ENCODE measurements around the gene MRPL9. TPM values are rescaled to one million over a fixed set of nuclear protein-coding genes. Genes with fewer than 3 reads are reported as not detected.
"Not testable (repeated sequence)": the region's sequence is repeated elsewhere in the genome, so short reads cannot be mapped to it uniquely, and the experiment has no call there.

MRPL9 gene
- total RNA-seq, 2 donors from 2014 or later, result 46.3 to 49.1 TPM

- intact Hi-C loops (cut with DNase I), result no loop called here
These were observed 27.0 kb upstream of the MRPL9 start, which contains the start of gene TDRKH for GRCh38 chr1:151790071-151790939. TDRKH (minus strand) TSS chr1:151790500; CDS start chr1:151783022, 7,478 bp downstream.

GRCh38 chr1:151787689-151788088, 24.4 kb upstream of the MRPL9 start:
- DNase-seq (ENCODE audit: low spot score), result no peak
- intact Hi-C loops (cut with DNase I), result no loop called here

More at GRCh38 chr1:151790071-151790939, 27.0 kb upstream of the MRPL9 start, which contains the start of gene TDRKH:
- peak; percentile 99 for DNase-seq (ENCODE audit: low spot score)

- DNase-seq (ENCODE audit: low spot score), result no peak
- intact Hi-C loops (cut with DNase I), result no loop called here
These were observed 20.5 kb upstream of the MRPL9 start for GRCh38 chr1:151783796-151784195.

- intact Hi-C loops (cut with DNase I), result no loop called here
- DNase-seq (ENCODE audit: low spot score), result no peak
These were observed 19.4 kb upstream of the MRPL9 start for GRCh38 chr1:151782741-151783140.

- intact Hi-C loops (cut with DNase I); DNase-seq (ENCODE audit: low spot score): not testable (repeated sequence)
These were observed 18.7 kb upstream of the MRPL9 start for GRCh38 chr1:151782026-151782425.

GRCh38 chr1:151780736-151781135, 17.4 kb upstream of the MRPL9 start:
- DNase-seq (ENCODE audit: low spot score), result not testable (repeated sequence)

GRCh38 chr1:151779852-151780251, 16.6 kb upstream of the MRPL9 start:
- DNase-seq (ENCODE audit: low spot score), result no peak
- intact Hi-C loops (cut with DNase I), result loop anchor here in 1 of 2 donors (1.0 kb wide), 1 partner anchor 9 kb away; no protein-coding TSS in a partner anchor

More at GRCh38 chr1:151780736-151781135, 17.4 kb upstream of the MRPL9 start:
- intact Hi-C loops (cut with DNase I), result loop anchor here in 1 of 2 donors (1.0 kb wide), 1 partner anchor 9 kb away; no protein-coding TSS in a partner anchor

- no peak for DNase-seq (ENCODE audit: low spot score)
- intact Hi-C loops (cut with DNase I), result no loop called here
These were observed 14.0 kb upstream of the MRPL9 start for GRCh38 chr1:151777317-151777716.

GRCh38 chr1:151776665-151777062, 13.4 kb upstream of the MRPL9 start:
- intact Hi-C loops (cut with DNase I), result no loop called here
- DNase-seq (ENCODE audit: low spot score), result no peak

GRCh38 chr1:151775894-151776664, 12.8 kb upstream of the MRPL9 start:
- intact Hi-C loops (cut with DNase I), result no loop called here
- DNase-seq (ENCODE audit: low spot score), result no peak

- intact Hi-C loops (cut with DNase I), result no loop called here
- no peak for DNase-seq (ENCODE audit: low spot score)
These were observed 11.1 kb upstream of the MRPL9 start for GRCh38 chr1:151774256-151774922.

- no peak for DNase-seq (ENCODE audit: low spot score)
- intact Hi-C loops (cut with DNase I), result no loop called here
These were observed 10.4 kb upstream of the MRPL9 start for GRCh38 chr1:151773702-151774101.

- DNase-seq (ENCODE audit: low spot score); intact Hi-C loops (cut with DNase I): not testable (repeated sequence)
These were observed 6.0 kb upstream of the MRPL9 start for GRCh38 chr1:151769270-151769669.

GRCh38 chr1:151768351-151769066, 5.2 kb upstream of the MRPL9 start:
- DNase-seq (ENCODE audit: low spot score); intact Hi-C loops (cut with DNase I): not testable (repeated sequence)

- DNase-seq (ENCODE audit: low spot score), result no peak
- intact Hi-C loops (cut with DNase I), result no loop called here
These were observed 694 bp upstream of the MRPL9 start for GRCh38 chr1:151763990-151764389.

- intact Hi-C loops (cut with DNase I), result no loop called here
- no peak for DNase-seq (ENCODE audit: low spot score)
These were observed 2.5 kb downstream of the MRPL9 start for GRCh38 chr1:151760597-151761385.

- intact Hi-C loops (cut with DNase I), result no loop called here
- DNase-seq (ENCODE audit: low spot score), result no peak
These were observed 4.1 kb downstream of the MRPL9 start for GRCh38 chr1:151759241-151759640.

GRCh38 chr1:151756291-151756690, 7.0 kb downstream of the MRPL9 start:
- intact Hi-C loops (cut with DNase I), result no loop called here
- DNase-seq (ENCODE audit: low spot score), result no peak
